Fibroblast of lung (primary cell): Measurements from ENCODE around the gene WDR64. TPM values are rescaled to one million over a fixed set of nuclear protein-coding genes. Genes with fewer than 3 reads are reported as not detected.
"Not testable (repeated sequence)": the region's sequence is repeated elsewhere in the genome, so short reads cannot be mapped to it uniquely, and the experiment has no call there.

Experiments used
- DNase-seq, 2 donors: peaks; one replicate each; pipeline versions ENCODE4 v3.0.0 to v3.0.0-alpha.2; 2010; ENCODE audit warnings: low read depth in 2 of 2
- H2AFZ ChIP-seq: 2 replicates; pipeline ENCODE4 v1.5.1; 2012; ENCODE audit warnings: low read length, control low read depth, inconsistent platforms
- H3K27ac ChIP-seq: 2 replicates; pipeline ENCODE4 v1.5.1; 2011; ENCODE audit warnings: low read length, control low read depth; ENCODE audit not compliant: insufficient read depth
- H3K27me3 ChIP-seq: 2 replicates; pipeline ENCODE4 v1.5.1; 2011; ENCODE audit warnings: mild to moderate bottlenecking, low read length; ENCODE audit not compliant: control insufficient read depth, insufficient read depth
- H3K36me3 ChIP-seq: 2 replicates; pipeline ENCODE4 v1.5.1; 2011; ENCODE audit warnings: low read length; ENCODE audit not compliant: control insufficient read depth, insufficient read depth
- H3K4me1 ChIP-seq: 2 replicates; pipeline ENCODE4 v1.5.1; 2011; ENCODE audit warnings: low read length; ENCODE audit not compliant: control insufficient read depth, insufficient read depth; ENCODE audit errors: extremely low read depth
- H3K4me2 ChIP-seq: 2 replicates; pipeline ENCODE4 v1.5.1; 2011; ENCODE audit warnings: low read length, control low read depth; ENCODE audit not compliant: insufficient read depth; ENCODE audit errors: extremely low read depth
- H3K4me3 ChIP-seq, 4 experiments: fragments of 200-600 bp in 1 of 4; sonication (generic) in 1 of 4; replicated peaks in 1 of 4; 2 replicates each; pipeline ENCODE4 v1.5.1; 2011 to 2016; ENCODE audit warnings: low read length in 4 of 4, low read depth in 3 of 4, mild to moderate bottlenecking in 3 of 4, control low read depth in 2 of 4, inconsistent platforms in 1 of 4, mixed read lengths in 1 of 4; ENCODE audit not compliant: insufficient read depth in 1 of 4; ENCODE audit errors: control extremely low read depth in 1 of 4
- H3K79me2 ChIP-seq: 2 replicates; pipeline ENCODE4 v1.5.1; 2012; ENCODE audit warnings: mild to moderate bottlenecking, low read length, inconsistent platforms; ENCODE audit not compliant: control insufficient read depth, insufficient read depth
- H3K9ac ChIP-seq: 2 replicates; pipeline ENCODE4 v1.5.1; 2011; ENCODE audit warnings: mild to moderate bottlenecking, low read length, control low read depth; ENCODE audit not compliant: insufficient read depth
- H3K9me3 ChIP-seq: 2 replicates; pipeline ENCODE4 v1.5.1; 2012; ENCODE audit warnings: low read depth, low read length; ENCODE audit not compliant: control insufficient read depth, insufficient read depth
- H4K20me1 ChIP-seq: 2 replicates; pipeline ENCODE4 v1.5.1; 2011; ENCODE audit warnings: low read length; ENCODE audit not compliant: control insufficient read depth, insufficient read depth; ENCODE audit errors: extremely low read depth
- EZH2 ChIP-seq: IDR thresholded peaks from 2 replicates; pipeline ENCODE4 v1.5.1; 2012; ENCODE audit warnings: low read length, control low read depth, mild to moderate bottlenecking; ENCODE audit errors: missing control alignments
- polyA plus RNA-seq, 2 donors: library from polyadenylated mRNA; depleted of rRNA in 1 of 2; stranded (reverse) in 1 of 2; unstranded in 1 of 2; fragments of >200 nt; gene quantifications; 2 replicates each; pipeline ENCODE4 v1.2.1, GENCODE V29; 2011 to 2012; ENCODE audit warnings: missing spikeins in 1 of 2
- total RNA-seq: library from RNA; depleted of rRNA; stranded (reverse); fragments of >200 nt; gene quantifications from 2 replicates; pipeline ENCODE4 v1.2.1, GENCODE V29; 2014
- TF ChIP-seq, protein P1 (sequence below), 2 donors: IDR thresholded peaks in 1 of 2; conservative IDR thresholded peaks in 1 of 2; 1 replicate in 1 of 2; 2 replicates in 1 of 2; pipeline ENCODE4 v1.5.1; 2011 to 2012; ENCODE audit warnings: low read length in 2 of 2, control low read depth in 1 of 2, inconsistent platforms in 1 of 2, low read depth in 1 of 2, mild to moderate bottlenecking in 1 of 2

Gene WDR64
- total and polyA plus RNA-seq, 2 donors (not counting 1 experiment from before 2014, with no cell fraction given) = not detected

DNA sequence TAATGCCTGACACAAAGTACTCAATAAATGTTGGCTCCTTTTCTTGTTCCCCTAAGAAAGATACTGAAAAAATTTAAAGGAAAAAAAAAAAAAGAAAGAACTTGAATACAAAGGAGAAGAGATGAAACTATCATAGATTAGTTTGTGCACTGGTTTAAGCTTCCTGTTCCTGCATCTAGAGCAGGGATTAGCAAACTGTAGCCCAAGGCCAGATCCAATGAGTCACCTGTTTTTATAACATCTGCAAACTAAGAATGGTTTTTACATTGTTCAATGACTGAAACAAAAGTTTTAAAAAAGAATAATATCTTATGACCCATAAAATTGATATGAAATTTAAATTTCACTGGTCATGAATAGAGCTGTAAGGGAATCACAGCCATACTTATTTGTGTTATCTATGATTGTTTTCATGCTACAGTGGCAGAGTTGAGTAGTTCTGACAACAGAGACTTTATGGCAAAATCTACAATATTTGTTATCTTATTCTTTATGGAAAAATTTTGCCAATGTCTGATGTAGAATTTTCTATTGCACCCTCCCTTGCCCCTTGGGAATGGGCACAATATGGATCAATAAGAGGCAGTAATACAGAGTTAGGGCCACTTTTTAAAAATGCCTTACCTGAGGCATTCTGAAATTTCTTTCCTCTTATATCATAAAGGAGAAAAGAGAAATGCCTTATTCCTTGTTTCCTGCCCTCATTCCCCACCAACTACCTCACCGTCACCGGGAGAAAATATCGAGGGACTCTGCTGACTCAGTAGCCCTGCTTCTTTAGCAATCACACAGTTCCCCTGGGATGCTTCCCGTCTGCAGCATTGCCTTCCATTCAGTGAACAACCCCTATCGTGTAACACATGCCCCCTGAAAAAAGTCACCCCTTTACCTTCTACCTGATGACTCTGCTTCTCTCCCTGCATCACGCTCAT, 50.6 kb downstream of the WDR64 start:
- Histone ChIP-seq H3K27me3 (no peaks in the 10 kb centered on the region), H2AFZ (no peak overlapping the region), H3K79me2 (no peaks in the 10 kb centered on the region), H3K4me3 (no peak overlapping the region), H3K27ac (no peak overlapping the region), H3K4me1 (no peaks in the 10 kb centered on the region), H3K9ac (no peak overlapping the region), H3K36me3 (no peaks in the 10 kb centered on the region), H4K20me1 (no peaks in the 10 kb centered on the region), H3K4me2 (no peak overlapping the region), H3K9me3 (no peaks in the 10 kb centered on the region)
- peak in 1 of 2 donors; percentile 38 for DNase-seq
- TF ChIP-seq, protein P1, sequence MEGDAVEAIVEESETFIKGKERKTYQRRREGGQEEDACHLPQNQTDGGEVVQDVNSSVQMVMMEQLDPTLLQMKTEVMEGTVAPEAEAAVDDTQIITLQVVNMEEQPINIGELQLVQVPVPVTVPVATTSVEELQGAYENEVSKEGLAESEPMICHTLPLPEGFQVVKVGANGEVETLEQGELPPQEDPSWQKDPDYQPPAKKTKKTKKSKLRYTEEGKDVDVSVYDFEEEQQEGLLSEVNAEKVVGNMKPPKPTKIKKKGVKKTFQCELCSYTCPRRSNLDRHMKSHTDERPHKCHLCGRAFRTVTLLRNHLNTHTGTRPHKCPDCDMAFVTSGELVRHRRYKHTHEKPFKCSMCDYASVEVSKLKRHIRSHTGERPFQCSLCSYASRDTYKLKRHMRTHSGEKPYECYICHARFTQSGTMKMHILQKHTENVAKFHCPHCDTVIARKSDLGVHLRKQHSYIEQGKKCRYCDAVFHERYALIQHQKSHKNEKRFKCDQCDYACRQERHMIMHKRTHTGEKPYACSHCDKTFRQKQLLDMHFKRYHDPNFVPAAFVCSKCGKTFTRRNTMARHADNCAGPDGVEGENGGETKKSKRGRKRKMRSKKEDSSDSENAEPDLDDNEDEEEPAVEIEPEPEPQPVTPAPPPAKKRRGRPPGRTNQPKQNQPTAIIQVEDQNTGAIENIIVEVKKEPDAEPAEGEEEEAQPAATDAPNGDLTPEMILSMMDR (conservative IDR thresholded peaks at IDR 0.05 in 1 of 2, IDR thresholded peaks at IDR 0.05 in 1 of 2; ENCODE audit: low read depth in 1 of 2, low read length in 2 of 2) = no peak
- TF ChIP-seq EZH2 = no peak

DNA sequence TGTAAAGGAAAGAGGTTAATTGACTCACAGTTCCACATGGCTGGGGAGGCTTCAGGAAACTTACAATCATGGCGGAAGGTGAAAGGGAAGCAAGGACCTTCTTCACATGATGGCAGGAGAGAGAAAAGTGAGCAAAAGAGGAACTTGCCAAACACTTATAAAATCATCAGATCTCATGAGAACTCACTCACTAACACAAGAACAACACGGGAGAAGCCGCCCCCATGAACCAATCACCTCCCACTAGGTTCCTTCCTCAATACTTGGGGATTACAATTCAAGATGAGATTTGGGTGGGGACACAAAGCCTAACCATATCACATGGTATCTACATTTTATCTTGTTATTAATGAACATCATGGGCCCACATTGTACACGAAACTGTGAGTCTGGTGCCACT, 51.7 kb downstream of the WDR64 start:
- H4K20me1 ChIP-seq, H3K27ac ChIP-seq, H3K9ac ChIP-seq, H3K4me2 ChIP-seq, H3K79me2 ChIP-seq, H3K9me3 ChIP-seq, H3K4me3 ChIP-seq, H3K36me3 ChIP-seq, DNase-seq, H3K4me1 ChIP-seq, H3K27me3 ChIP-seq, H2AFZ ChIP-seq: not testable (repeated sequence)

- Histone ChIP-seq H3K79me2 (no peaks in the 10 kb centered on the region), H3K4me2 (no peak overlapping the region), H3K4me3 (no peak overlapping the region), H4K20me1 (no peaks in the 10 kb centered on the region), H3K27ac (no peak overlapping the region), H2AFZ (no peak overlapping the region), H3K9me3 (no peaks in the 10 kb centered on the region), H3K4me1 (no peaks in the 10 kb centered on the region), H3K27me3 (no peaks in the 10 kb centered on the region), H3K9ac (no peak overlapping the region), H3K36me3 (no peaks in the 10 kb centered on the region)
- peak in 1 of 2 donors; percentile 26 for DNase-seq
- no peak for TF ChIP-seq EZH2
- TF ChIP-seq, protein P1 (conservative IDR thresholded peaks at IDR 0.05 in 1 of 2, IDR thresholded peaks at IDR 0.05 in 1 of 2; ENCODE audit: low read depth in 1 of 2, low read length in 2 of 2) = no peak
Observed at GRCh38 chr1:241706257-241706656, 54.2 kb downstream of the WDR64 start.
